Measurements from ENCODE around the gene TCF12.
"Not testable (repeated sequence)": the region's sequence is repeated elsewhere in the genome, so short reads cannot be mapped to it uniquely, and the experiment has no call there.

Gene TCF12

DNA sequence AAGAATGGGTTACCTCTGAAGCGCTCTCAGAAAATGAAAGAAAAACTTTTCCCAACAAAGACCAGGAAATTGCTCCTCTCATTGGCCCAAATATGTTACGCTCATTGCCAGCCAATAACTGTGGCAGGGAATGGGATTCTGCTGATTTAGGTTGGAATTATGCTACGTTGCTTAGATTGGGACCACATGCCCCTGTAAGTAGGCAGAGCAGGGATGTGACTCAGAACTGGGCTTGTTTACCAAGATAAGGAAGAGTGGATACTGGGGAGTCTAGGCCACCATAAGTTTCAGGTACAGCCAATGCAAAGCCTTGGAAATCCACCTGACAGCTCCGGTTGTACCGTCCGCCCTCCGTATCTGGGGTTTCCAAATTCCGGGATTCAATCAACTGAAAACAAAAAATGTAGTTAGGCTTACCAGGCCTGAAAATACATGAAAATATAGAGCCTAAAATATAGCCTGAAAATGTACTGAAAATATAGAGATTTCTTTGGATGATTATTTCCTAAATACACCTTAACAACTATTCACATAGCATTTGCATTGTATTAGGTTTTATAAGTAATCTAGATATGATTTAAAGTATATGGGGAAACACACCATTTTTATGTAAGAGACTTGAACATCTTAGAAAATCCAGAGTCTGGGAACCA, 1.5 kb upstream of the TCF12 start:
- DNase-seq, result no peak

DNA sequence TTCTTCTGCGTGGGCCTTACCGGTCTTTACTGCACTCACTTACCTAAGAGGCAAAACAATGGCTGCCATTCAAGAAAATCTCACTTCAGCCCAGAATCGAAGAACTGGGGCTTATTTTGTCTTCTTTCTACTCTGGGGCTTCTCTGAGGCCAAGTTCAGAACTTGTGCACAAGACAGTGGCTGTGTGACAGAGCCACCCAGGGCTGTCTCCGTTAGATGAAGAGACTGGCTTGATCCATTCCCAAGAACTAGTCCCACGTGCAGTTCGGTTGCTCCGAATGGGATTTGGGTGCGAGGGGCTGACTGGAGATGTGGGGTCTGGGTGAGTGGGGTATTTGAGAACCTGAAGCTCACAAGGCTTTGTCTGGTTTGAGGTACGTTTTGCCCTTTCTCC, 795 bp upstream of the TCF12 start:
- DNase-seq, result peak; percentile 23 to 33

DNA sequence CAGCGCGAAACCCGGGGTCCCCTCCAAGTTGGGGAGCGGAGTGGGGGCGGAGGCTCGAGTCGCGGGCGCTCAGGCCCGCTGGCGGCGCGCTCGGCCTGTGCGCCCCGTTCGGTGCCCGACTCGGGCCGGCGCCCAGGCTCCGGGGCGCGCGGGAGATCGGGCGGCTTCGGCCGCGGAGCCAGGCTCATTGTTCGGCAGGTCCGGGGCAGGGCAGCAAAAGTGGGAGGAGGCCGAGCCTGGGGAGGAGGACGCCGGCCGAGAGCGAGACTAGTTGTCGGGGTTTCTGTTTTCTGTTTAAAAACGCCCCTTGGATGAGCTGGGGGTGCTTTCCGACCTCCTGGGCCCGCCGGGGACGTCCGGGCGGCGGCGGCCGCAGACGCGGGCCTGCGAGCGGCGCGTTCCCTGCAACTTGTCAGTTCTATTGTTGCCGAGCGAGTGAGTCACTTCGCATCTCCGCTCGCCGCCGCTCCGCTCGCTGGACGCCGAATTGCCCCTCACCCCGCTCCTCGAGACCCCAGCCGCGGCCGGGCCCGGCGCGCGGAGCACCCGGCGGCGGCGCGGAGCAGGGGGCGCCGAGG, 676 bp downstream of the TCF12 start:
- peak in 1 of 2 experiments; percentile 27 for DNase-seq

DNA sequence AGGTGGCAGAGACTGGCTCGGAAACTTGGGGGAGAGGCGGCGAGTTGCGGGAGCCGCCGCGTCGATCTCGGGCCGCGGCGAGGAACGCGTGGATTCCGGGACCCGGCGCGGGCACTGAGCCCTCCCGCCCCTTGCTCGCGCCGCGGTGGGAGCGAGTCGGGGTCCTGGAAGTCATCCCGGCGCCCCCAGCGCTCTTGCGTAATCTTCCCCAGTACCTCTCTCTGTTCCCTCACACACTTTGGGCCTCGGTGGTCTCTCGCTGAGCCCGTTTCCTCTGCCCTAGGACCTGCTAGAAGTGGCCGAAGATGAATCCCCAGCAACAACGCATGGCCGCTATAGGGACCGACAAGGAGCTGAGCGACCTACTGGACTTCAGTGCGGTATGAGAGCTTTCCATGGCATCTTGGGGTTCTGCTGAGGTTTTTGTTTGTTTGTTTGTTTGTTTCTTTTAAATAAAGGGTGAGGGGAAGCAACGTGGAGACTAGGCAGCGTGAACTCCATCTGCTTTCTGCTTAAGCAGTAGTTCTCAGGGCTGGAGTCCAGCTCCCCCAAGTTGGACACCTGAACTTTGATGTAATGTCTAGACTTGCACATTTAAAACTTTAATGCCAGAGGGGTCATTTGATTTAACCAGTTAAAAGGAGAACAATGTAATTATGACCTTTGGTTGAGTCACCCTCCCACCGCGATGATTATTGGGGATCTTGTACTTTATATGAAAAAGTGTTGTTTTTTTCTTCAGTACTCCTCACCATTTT, 1.3 kb downstream of the TCF12 start:
- DNase-seq, result peak; percentile 18 to 23

DNA sequence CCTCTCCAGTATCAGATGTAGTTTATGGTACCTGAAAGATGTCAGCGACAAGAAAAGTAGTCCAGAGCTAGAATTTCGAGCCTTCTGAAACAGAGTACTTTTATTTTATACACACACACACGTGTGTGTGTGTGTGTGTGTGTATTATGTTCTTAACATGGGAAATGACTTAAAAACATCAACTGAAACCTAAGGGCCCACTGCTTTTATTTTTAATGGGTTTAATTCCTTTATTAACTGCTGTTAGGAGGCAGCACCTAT, 1.9 kb downstream of the TCF12 start:
- no peak for DNase-seq

DNA sequence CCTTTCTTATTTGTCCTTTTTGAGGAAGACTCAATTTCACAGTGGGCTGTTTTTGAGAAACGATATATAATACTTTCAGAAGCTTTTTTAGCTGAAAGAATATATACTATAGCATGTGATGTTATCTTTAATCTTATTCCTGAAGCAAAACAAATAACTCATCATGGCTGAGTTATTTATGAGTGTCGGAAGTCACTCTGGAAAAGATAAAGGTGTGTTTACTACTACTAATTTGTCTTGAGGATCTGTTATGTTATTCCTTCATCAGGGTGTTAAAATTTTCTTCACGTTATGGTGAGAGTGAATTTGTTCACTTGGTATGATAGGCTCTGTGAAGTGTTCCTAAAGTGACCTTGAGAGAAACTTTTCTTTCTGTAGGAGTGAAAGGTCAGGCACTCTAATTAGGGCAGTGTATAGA, 4.7 kb downstream of the TCF12 start:
- DNase-seq, result no peak

DNA sequence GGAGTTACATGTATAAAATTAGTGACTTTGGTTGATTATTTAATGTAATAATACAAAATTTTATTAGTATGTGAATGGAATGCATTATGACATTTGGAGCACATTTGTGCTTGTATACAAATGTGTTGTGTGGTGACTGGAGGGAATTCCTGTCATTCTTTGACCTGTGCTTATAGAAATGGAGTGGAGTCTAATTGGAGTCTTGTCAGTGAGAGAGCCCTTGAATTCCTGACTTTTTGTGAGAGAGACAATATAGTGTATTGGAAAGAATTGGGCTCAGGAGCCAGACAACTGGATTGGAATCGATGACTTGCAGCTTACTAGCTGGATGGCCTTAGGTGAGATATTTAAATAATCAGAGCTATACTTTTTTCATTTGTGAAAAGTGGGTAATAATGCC, 9.4 kb downstream of the TCF12 start:
- DNase-seq, result no peak

DNA sequence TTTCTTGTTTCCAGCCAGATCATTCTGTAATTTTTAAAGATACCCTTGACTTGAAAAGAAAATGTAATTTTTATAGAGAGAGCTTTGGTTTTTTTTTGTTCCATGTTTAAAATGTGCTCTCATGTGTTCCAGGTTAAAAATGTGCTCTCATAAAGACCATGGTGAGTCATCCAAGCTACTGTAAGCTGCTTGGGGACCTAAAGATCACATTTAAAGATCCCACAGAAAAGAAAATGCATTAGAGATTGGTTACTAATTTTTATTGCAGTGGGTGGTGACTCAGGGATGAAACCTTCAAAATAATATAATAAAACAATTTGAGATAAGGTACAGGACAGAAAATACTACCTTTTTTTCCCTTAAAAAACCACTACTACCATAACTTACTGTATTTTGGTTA, 11.0 kb downstream of the TCF12 start:
- no peak for DNase-seq

DNA sequence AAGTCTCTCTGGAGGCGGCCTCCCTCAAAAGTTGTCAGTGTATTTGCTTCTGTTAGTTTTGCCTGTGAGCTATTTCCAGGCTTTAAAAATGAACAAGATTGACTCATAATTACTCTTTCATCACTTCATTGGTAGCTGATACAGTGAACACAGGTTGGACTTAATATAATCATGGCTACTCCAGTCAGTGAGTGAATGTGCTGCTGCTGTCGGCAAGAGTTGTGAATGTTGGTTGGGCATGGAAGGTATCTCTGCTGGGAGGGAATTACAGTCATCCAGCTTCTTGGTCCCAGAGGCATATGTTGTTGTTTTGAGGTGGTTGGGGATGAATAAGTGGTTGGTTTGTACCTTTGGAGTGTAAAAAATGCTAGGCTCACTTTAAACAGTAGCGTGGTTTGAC, 11.5 kb downstream of the TCF12 start:
- no peak for DNase-seq

DNA sequence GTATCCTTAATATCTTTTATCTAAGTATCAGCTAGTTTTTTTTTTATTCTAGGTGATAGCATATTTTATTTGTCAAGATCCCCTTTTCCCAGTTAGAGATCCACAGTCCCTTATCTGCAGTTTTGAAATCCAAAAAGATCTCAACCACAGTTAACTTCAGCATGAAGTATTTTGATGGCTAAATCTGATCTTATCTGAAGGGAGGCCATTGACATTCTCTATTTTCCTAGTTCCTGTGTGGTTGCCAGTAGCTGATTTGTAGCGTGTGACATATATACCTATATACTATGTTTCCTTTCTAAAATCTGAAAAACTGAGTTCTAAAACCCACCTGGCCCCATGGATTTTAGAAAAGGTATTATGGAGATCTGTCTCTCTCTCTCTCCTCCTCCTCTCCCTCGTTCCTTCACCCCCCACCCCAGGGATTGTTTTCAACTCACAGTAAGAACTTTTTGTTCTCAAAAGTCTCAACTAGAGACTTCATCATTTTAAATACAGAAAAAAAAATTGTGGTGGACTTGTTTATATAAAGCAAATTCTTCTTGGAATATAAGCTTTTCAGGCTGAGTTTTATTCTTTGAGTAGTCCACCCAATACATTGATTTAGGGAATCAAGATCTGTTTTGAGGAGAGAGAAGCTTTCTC, 12.3 kb downstream of the TCF12 start:
- DNase-seq, result no peak

DNA sequence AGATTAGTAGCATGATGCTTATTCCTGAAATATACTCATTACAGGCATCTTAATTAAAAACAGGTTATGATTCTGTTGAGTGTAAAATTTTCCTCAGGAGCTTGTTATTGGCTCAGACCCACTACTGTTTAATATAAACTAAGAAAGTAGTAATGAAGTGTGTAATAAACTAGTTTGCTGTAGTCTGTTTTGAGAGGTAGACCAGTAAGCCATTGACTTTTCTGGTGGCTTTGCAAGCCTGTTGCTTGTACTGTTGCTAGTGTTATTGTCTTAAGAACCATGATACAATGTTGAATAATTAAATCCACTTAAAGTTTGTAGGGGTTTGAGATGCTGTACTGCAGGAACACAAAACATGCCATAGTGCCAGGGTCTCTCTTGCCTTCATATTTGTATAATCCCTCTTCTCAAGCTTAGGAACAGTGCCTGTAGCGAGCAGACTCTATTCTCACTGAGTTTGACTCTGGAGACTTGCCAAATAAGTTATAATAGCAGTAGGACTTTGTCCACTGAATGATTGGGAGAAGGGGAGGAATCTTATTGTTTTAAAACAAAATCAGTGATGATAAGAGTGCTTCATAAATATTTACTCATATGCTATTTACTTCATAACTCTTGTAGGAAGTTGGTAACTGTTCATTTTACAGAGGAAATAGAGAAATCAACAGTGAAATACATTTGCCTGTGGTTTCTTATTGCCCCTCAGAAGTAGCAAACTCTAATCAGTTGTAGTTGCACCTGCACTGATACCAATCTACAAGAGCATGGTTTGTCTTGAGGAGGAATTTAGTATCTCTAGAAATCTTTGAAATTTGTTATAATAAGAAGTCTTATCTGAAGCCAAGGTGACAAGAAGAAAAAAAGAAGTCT, 13.4 kb downstream of the TCF12 start:
- DNase-seq, result no peak

DNA sequence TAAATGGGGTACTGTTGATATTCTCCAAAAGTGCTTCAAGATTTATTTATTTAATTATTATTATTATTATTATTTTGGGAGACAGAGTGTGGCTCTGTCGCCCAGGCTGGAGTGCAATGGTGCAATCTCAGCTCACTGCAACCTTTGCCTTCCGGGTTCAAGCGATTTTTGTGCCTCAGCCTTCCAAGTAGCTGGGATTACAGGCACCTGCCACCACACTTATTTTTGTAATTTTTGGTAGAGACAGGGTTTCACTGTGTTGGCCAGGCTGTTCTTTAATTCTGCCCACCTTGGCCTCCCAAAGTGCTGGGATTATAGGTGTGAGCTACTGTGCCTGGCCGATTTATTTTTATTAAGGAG, 14.0 kb downstream of the TCF12 start:
- DNase-seq, result not testable (repeated sequence)

DNA sequence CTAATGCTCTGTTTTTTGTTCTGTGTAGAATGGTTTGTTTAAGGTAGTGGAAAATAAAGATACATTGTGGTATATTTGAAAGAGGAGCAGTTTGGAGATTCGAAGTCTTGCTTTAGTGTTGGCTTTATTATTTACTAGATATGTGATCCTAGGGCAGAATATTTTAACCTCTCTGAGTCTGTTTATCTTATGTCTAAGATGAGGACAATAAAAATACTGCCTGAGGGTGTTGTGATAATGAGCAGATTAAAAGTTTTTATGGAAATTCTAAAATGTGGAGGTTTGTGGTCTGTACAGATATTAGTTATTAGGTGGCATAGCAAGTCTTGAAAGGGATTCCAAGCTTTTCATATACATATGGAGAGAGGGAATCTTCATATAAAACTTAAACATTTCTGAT, 15.0 kb downstream of the TCF12 start:
- DNase-seq, result no peak

DNA sequence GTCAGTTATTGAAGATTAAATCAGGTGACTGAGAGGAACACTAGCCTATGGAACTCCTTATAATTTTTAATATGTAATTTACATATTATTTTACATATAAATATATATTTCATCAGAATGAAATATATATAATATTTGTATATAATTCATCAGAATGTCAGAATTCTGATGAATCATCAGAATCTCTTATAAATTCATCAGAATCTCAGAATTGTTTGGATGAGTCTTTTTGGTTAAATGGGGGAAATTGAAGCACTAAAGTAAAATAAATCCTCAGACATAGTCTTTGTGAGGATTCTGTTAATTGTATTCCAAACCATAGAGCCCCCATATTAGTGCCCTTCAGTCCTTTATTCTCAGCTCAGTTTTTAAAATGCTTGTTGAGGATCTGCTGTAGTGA, 15.4 kb downstream of the TCF12 start:
- no peak for DNase-seq

DNA sequence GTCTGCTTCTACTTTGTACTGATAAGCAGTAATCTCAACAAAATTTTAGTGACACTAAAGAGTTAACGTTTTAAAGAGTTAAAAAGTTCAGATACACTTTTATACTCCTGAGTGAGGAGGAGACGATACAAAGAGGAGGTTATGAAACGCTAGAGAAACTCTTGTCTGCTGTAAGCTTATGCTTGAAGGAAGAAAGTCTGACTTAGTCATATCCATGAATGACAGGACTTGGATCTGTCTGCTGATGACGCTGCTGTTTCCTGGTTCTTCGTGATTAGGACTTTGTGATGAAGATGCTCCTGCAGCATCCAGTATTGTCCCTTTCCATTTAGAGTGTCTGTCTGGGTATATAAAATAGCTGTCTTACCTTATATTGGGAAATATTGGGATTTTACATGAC, 15.8 kb downstream of the TCF12 start:
- DNase-seq, result no peak

DNA sequence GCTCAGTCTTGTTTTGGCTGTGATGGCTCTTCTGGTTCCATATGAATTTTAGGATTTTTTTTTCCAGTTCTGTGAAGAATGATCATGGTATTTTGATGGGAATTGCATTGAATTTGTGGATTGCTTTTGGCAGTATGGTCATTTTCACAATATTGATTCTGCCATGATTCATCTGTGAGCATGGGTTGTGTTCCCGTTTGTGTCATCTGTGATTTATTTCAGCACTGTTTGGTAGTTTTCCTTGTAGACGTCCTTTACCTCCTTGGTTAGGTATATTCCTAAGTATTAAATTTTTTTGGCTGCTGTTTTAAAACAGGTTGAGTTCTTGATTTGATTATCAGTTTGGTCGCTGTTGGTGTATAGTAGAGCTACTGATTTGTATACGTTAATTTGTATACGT, 18.5 kb downstream of the TCF12 start:
- no peak for DNase-seq

DNA sequence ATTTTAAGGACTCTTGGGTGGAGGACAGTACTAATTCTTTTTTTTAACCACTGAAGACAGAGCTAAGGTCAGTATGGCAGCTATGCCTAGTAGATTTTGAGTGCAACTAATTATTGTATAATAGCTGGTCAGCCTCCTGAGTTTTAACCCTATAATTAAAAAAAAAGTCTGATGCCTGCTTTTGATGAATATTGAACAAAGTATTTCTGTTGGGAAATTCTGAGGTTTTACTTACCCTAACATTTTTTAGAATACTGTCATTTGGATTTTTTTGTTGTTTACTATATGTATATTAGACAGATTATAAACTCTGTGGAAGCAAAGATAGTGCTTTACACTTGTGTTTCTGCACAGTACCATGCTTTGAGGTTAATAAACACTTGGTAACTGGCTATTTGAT, 20.8 kb downstream of the TCF12 start:
- DNase-seq, result no peak

DNA sequence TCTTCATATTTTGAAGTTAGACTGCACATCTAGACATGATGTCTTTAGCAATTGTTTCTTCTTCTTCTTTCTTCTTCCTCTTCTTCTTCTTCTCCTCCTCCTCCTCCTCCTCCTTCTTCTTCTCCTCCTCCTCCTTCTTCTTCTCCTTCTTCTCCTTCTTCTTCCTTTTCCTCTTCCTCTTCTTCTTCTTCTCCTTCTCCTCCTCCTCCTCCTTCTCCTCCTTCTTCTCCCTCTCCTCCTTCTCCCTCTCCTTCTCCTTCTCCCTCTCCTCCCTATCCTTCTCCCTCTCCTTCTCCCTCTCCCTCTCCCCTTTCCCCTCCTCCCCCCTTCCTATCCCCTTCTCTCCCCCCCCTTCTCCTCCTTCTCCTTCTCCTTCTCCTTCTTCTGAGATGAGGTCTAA, 21.9 kb downstream of the TCF12 start:
- no peak for DNase-seq

DNA sequence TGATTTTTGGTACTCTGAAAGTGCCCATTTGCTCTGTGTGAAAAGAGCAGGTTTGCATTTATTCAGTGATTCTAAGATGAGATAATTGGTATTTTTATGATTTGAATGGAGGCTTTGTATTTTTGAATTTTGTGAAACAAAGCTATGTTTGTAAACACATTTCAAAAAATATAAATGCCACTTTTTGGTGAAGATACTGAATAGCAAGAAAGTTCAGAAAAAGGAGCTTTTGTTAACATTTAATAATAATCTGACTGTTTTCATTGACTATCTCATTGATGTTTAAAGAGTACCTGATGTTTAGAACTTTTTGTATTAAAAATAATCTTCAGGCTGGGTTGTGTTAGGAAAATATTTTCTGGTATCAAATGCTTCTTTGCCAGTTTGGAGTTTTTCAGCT, 23.7 kb downstream of the TCF12 start:
- DNase-seq, result no peak

DNA sequence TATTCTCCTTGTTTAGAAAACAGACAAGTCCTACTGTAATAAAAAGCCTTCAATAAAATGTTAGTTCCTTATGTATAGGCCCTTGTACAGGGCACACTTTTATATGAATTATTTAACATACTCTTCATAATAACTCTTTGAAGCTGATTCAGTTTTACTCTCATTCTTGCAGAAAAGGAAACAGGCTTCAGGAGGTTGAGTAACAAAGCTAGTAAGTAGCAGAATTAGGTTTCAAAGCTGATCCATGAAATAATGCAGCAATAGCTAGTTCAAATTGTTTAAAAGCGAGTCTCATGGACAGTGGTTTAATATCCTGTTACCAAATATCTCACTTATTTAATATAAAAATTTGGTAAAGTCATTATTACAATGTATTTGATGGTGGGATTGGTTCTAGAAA, 25.0 kb downstream of the TCF12 start:
- no peak for DNase-seq

DNA sequence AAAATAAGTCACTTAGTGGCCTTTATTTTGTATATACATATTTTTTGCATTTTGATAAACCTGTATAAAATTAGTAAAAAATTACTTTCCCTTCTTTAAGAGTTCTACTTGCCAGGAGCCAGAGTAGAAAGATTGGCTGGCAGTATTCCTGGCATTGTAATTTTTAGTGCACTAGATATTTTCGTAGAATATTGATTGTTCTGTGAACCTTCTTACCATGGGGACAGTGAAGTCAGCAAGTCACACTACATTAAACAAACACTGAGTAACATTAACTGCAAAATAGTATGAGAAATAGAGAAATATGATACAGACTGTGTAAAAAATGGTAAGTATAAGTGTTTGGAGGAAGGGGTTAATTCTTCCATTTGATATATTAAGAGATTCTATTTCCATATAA, 26.0 kb downstream of the TCF12 start:
- DNase-seq, result no peak

DNA sequence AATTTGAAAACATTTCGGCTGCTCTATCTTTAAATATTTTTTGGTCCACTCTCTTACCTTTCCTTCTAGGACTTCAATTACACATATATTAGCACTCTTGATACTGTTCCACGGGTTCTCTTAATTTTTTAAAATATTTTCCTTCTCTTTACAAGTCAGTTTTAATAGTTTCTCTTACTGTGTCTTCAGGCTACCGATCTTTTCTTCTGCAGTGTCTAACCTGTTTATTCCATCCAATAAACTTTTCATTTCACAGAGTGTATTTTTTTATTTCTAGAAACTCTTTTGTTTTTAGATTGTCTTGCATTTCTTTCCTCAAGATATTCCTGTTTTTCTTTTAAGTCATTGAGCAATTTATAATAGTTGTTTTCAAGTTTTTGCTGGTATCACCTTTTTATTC, 27.7 kb downstream of the TCF12 start:
- no peak for DNase-seq

DNA sequence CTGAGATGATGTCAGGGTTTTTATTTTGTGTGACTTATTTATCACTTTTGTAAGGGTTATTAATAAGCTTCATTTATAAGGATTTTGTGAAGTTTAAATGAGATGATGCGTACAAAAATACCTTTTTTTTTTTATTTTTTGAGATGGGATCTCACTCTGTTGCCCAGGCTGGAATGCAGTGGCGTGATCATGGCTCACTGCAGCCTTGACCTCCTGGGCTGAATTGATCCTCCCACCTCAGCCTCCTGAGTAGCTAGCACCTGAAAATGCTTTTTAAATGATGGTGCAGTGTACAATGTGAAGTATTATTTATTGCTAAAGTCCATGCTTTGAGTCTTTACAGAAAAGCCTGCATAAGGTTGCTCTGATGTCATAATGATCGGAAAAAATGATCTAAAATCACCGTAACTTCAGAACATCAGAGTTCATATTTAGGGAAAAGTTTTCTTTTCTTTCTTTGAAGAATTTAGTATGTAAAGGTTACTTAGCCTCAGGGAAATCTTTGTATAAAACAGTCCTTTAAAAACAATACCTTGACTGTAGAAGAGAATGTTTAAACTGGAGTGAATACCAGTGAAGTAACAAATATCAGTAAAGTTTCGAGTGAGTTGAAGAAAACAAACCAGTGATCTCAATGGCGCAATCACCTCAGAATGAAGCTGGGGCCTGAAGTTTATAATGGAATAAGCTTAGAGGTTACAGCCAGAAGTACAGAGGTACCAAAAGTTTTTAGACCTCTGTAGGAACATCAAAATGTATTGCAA, 29.7 kb downstream of the TCF12 start:
- DNase-seq, result no peak

Measured in SHP77 (cell line).